Left lobe of liver (tissue), 2 donors: ENCODE data around the gene GREB1L. TPM values are rescaled to one million over a fixed set of nuclear protein-coding genes. Genes with fewer than 3 reads are reported as not detected.

ENCODE experiments used
- ATAC-seq: fragments of 200-7000 bp; cut with Tn5 transposase; one replicate; pipeline ENCODE4 v1.9.1; 2020; ENCODE audit warnings: mild to moderate bottlenecking, moderate library complexity
- DNase-seq: peaks from one replicate; pipeline ENCODE4 v3.0.0-alpha.2; 2020; ENCODE audit warnings: low spot score
- total RNA-seq: library from RNA; stranded (reverse); gene quantifications from one replicate; pipeline ENCODE4 v1.2.1, GENCODE V29; 2021
- donor health status: DM: no; HTN: no; CAD: no; lungs with moderate emphysema.
- donor health status: DM: no; HTN: yes; CAD: no.

The GREB1L gene
- total RNA-seq, 1 donor from 2014 or later, result 4.3 TPM

DNA sequence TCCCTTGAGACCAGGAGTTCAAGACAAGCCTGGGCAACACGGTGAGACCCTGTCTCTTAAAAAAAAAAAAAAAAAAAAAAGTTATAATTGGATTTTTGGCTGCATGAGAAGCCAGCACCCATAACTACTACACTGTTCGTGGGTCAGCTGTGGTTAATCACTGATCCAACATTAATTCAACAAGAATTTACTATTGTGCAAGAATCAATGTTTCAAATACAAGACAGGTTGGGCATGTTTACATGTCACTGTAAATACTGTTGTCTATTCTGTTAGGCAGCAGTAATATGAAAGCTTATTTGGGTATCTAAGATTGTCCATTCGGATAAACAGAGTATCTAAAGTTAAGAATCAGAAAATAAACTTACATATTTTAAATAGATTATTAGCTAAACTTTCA lies 296.2 kb downstream of the GREB1L start:
- DNase-seq, result no peak

DNA sequence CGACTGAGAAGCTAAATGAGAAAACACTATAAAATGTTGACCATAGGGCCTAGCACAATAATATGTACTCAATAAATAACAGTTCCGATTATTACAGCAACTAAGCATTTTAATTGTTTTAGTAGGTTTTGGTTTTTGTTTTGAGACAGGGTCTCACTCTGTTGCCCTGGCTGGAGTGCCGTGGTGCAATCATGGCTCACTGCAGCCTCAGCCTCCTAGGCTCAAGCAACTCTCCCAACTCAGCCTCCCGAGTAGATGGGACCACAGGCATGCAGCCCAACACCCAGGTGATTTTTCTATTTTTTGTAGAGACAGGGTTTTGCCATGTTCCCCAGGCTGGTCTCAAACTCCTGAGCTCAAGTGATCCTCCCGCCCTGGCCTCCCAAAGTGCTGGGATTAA lies 304.4 kb downstream of the GREB1L start:
- no peak for ATAC-seq
- no peak for DNase-seq

More for the DNA sequence above, 296.2 kb downstream of the GREB1L start:
- peak; percentile 83 for ATAC-seq

DNA sequence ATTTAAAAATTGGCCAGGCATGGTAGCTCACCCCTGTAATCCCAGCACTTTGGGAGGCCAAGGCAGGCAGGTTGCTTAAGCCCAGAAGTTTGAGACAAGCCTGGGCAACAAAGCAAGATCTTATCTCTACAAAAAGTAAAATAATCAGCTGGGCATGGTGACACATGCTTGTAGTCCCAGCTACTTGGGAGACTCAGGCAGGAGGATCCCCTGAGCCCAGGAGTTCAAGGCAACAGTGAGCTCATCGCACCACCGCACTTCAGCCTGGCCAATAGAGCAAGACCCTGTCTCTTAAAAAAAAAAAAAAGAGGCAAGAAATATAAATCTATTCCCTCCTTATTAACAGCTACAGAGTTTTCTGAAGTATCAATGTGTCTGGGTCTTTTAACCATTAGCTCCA lies 306.6 kb downstream of the GREB1L start:
- ATAC-seq (no peak), DNase-seq (no peak)

DNA sequence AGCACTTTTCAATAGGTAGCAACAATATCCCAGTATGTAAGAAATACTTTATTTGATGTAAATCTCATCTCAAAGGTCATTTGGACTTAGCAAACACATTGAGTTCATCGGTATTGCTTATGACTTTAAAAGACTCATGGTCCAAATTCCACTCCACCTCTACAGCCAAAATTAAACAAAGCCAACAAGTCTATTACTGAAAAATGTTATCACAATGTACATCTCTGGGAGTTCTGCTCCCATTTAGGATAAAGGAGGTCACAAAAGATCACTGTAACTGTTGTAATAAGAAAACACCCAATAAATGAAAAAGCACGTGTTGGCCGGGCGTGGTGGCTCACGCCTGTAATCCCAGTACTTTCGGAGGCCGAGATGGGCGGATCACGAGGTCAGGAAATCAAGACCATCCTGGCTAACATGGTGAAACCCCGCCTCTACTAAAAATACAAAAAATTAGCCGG lies 308.5 kb downstream of the GREB1L start:
- DNase-seq (peak; percentile 64), ATAC-seq (peak; percentile 80)

DNA sequence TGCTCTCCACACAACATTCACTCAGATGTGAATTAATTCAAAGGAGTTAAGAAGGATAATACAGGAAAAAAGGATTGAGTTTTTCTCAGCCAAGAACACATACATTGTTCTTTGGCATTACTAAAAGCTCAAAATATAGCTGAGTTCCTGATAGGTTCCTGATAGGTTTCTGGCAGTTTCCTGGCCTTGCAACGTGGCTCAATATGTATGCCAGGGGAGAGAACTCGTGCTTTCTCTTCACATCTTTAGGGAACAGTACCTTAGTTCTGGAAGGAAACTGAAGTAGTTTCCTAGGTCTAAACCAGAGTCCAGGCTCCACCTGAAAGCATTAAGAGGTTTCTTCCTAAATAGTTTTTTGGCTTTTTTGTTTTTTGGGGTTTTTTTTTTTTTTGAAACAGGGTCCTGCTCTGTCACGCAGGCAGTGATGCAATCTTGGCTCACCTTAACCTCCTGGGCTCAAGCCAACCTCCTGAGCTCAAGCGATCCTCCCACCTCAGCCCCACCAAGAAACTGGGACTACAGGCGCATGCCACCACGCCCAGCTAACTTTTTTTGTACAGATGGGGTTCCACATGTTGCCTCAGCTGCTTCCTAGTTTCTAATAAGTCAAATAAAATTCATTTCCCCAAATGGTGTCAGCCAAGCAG lies 315.7 kb downstream of the GREB1L start:
- ATAC-seq, result peak; percentile 87
- DNase-seq, result peak; percentile 79

DNA sequence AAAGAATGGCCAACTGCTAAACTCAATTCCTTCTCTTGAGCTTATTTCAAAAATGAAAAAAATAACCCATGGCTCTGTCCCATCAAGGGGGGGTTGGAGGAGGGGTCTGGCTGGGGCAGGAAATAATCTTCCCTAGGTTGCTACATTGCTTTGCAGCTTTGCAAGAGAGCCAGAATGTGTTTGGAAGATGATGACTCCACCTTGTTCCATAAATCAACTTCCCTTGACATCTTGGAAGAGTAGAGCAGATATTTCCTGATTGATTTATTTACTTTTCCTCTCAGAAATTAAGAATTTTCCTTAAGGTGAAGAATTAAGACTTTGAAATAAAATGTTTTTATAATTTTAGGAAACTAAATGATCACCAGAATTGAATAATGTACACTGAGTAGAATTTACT lies 317.2 kb downstream of the GREB1L start:
- DNase-seq (no peak), ATAC-seq (no peak)

DNA sequence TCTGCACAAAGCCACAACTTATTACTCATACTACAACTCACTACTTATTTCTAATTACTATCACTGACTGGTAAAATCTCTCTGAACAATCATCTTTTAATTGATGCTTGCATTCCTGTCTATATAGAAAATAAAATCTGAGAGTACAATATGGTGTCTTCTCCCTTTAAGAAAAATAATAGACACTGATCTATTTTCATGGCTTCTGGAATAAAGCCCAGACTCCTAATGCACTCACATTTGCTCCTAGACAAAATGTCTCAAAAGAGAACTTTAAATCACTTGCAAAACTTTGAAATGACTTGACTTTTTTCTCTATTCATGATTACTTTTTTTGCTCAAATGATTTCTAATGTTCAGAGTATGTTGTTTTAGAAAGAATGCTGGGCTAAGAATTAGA lies 329.7 kb downstream of the GREB1L start:
- DNase-seq (no peak), ATAC-seq (no peak)

Other genes starting within 250 kb of the GREB1L start
- gene ROCK1, start 130.4 kb upstream of the GREB1L start, total RNA-seq, result 18.0 TPM